ENCODE measurements around the gene CSTF3.
"Not testable (repeated sequence)": the region's sequence is repeated elsewhere in the genome, so short reads cannot be mapped to it uniquely, and the experiment has no call there.

Gene CSTF3

GRCh38 chr11:33178443-33179180 is 17.3 kb upstream of the CSTF3 start:
- Histone ChIP-seq H3K36me3 (ENCODE audit: control insufficient read depth in 2 of 2, insufficient read depth in 1 of 2, low read length in 2 of 2) (no peaks in the 10 kb centered on the region), H3K4me3 (ENCODE audit: low read depth, low read length) (no peak overlapping the region), H3K4me1 (ENCODE audit: control insufficient read depth, insufficient read depth, low read length) (no peaks in the 10 kb centered on the region), H3K27ac (ENCODE audit: extremely low read depth, low read depth, low read length) (no peak overlapping the region), H3K9me3 (ENCODE audit: control insufficient read depth, insufficient read depth, low read depth, low read length) (no peaks in the 10 kb centered on the region)
- ChIA-PET POLR2A (no interaction called here), CTCF (interaction anchor here (0.6 to 1.8 kb wide), 4 partner anchors 9 to 121 kb away, joined by 3 to 8 read pairs (median 4); no protein-coding TSS in a partner anchor)
- TF ChIP-seq SP7 (tag by site-specific recombination; IDR thresholded peaks at IDR 0.05) (0 out of 2 replicates have a peak, but pooled peaks have one; percentile 23), ZNF391 (tag by site-specific recombination; IDR thresholded peaks at IDR 0.05; ENCODE audit: borderline replicate concordance, low read depth) (no peak)

- TF ChIP-seq ZFP69B (tag by site-specific recombination; IDR thresholded peaks at IDR 0.05) (no peak), ZNF366 (tag by site-specific recombination; conservative IDR thresholded peaks at IDR 0.05) (no peak), ZXDB (tag by site-specific recombination; IDR thresholded peaks at IDR 0.05) (no peak), ZNF571 (tag by site-specific recombination; IDR thresholded peaks at IDR 0.05) (no peak), ZNF555 (tag by site-specific recombination; conservative IDR thresholded peaks at IDR 0.05) (no peak), TRIM28 (IDR thresholded peaks at IDR 0.05; ENCODE audit: borderline replicate concordance, low read length) (no peak), GLI4 (tag by site-specific recombination; IDR thresholded peaks at IDR 0.05) (no peak), ZNF223 (tag by site-specific recombination; IDR thresholded peaks at IDR 0.05) (no peak), ZNF776 (tag by site-specific recombination; IDR thresholded peaks at IDR 0.05; ENCODE audit: borderline replicate concordance) (no peak), ZNF416 (tag by site-specific recombination; IDR thresholded peaks at IDR 0.05) (no peak), OSR2 (tag by site-specific recombination; IDR thresholded peaks at IDR 0.05) (no peak), ZSCAN4 (tag by site-specific recombination; IDR thresholded peaks at IDR 0.05) (no peak)
- Histone ChIP-seq H3K27ac (ENCODE audit: extremely low read depth, low read depth, low read length) (no peak overlapping the region), H3K4me1 (ENCODE audit: control insufficient read depth, insufficient read depth, low read length) (no peaks in the 10 kb centered on the region), H3K36me3 (ENCODE audit: control insufficient read depth in 2 of 2, insufficient read depth in 1 of 2, low read length in 2 of 2) (no peaks in the 10 kb centered on the region), H3K9me3 (ENCODE audit: control insufficient read depth, insufficient read depth, low read depth, low read length) (no peaks in the 10 kb centered on the region), H3K4me3 (ENCODE audit: low read depth, low read length) (no peak overlapping the region)
- CTCF ChIA-PET = interaction anchor here (0.8 to 1.8 kb wide), 3 partner anchors 10 to 12 kb away, joined by 3 to 8 read pairs (median 5); no protein-coding TSS in a partner anchor
- POLR2A ChIA-PET = no interaction called here
Measured at GRCh38 chr11:33177676-33178336, 16.5 kb upstream of the CSTF3 start.

- CTCF ChIA-PET = interaction anchor here (0.9 to 1.0 kb wide), 2 partner anchors 10 to 11 kb away, joined by 3 to 4 read pairs; no protein-coding TSS in a partner anchor
- H3K4me1 ChIP-seq (ENCODE audit: control insufficient read depth, insufficient read depth, low read length); H3K4me3 ChIP-seq (ENCODE audit: low read depth, low read length); H3K27ac ChIP-seq (ENCODE audit: extremely low read depth, low read depth, low read length); POLR2A ChIA-PET; H3K9me3 ChIP-seq (ENCODE audit: control insufficient read depth, insufficient read depth, low read depth, low read length); H3K36me3 ChIP-seq (ENCODE audit: control insufficient read depth in 2 of 2, insufficient read depth in 1 of 2, low read length in 2 of 2): not testable (repeated sequence)
- 0 out of 2 replicates have a peak, but pooled peaks have one; percentile 7 for TF ChIP-seq ZNF266 (tag by site-specific recombination; IDR thresholded peaks at IDR 0.05; ENCODE audit: low read depth)
- TF ChIP-seq ZNF623 (tag by site-specific recombination; IDR thresholded peaks at IDR 0.05) = peak; percentile 38; the same call in 1 of the 2 replicates
- peak; percentile 44; the same call in 1 of the 2 replicates for TF ChIP-seq ZNF140 (tag by site-specific recombination; IDR thresholded peaks at IDR 0.05)
- peak; percentile 80; the same call in 1 of the 2 replicates for TF ChIP-seq ZNF394 (tag by site-specific recombination; IDR thresholded peaks at IDR 0.05; ENCODE audit: borderline replicate concordance)
- peak; percentile 47 for TF ChIP-seq ZNF426 (tag by site-specific recombination; IDR thresholded peaks at IDR 0.05)
- TF ChIP-seq ZNF555 (tag by site-specific recombination; conservative IDR thresholded peaks at IDR 0.05) = peak; percentile 29
- peak; percentile 69; the same call in 1 of the 2 replicates for TF ChIP-seq ZNF518A (tag by site-specific recombination; conservative IDR thresholded peaks at IDR 0.05; ENCODE audit: low read depth)
- peak; percentile 29; the same call in 1 of the 2 replicates for TF ChIP-seq ZBTB8A (tag by site-specific recombination; IDR thresholded peaks at IDR 0.05)
- TF ChIP-seq KLF7 (tag by site-specific recombination; IDR thresholded peaks at IDR 0.05; ENCODE audit: borderline replicate concordance) = 0 out of 2 replicates have a peak, but pooled peaks have one; percentile 35
Measured at GRCh38 chr11:33176760-33177159, 15.5 kb upstream of the CSTF3 start.
